Hematopoietic multipotent progenitor cell treated with erythropoietin and hydrocortisone succinate and interleukin-3 and kit ligand, for 4 days (in vitro differentiated cells): ENCODE data around the gene DIRAS1.
"Not testable (repeated sequence)": the region's sequence is repeated elsewhere in the genome, so short reads cannot be mapped to it uniquely, and the experiment has no call there.

Experiments used
- DNase-seq: peaks from one replicate; pipeline ENCODE4 v3.0.0-alpha.2; 2015

The DIRAS1 gene

DNA sequence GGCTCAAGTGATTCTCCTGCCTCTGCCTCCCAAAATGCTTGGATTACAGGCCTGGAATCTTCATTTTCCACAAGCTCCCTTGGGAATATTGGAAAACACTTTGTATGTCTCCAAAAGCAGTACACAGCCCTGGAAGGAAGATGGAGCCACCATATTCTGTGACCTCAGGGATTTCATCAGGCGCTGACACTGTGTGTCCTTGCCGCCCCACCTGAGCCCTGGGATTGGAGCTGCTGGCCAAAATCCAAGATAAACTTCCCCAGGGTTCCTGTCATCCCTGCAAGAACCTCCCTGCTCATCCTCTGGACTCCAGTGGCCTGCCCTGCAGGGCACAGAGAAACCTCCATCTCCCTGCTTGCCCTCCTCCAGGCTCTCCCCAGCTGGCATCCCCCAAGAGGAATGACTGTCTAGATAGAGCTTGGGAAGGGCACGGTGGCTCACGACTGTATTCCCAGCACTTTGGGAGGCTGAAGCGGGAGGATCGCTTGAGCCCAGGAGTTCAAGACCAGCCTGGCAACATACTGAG is 17.4 kb downstream of the DIRAS1 start:
- DNase-seq = no peak

DNA sequence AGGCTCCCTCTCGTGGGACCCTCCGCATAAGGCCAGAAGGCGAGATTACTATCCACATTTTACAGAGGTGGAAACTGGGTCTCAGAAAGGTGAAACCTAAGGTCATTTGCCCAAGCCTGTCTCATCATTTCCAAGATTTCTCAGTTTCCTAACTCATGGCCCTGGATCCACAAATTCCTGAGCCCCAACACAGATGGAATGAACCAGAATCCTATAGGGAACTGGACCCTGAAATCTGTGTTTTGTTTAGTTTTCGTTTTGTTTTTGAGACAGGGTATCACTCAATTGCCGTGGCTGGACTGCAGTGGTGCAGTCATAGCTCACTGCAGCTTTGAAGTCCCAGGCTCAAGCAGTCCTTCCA is 18.1 kb downstream of the DIRAS1 start:
- no peak for DNase-seq

DNA sequence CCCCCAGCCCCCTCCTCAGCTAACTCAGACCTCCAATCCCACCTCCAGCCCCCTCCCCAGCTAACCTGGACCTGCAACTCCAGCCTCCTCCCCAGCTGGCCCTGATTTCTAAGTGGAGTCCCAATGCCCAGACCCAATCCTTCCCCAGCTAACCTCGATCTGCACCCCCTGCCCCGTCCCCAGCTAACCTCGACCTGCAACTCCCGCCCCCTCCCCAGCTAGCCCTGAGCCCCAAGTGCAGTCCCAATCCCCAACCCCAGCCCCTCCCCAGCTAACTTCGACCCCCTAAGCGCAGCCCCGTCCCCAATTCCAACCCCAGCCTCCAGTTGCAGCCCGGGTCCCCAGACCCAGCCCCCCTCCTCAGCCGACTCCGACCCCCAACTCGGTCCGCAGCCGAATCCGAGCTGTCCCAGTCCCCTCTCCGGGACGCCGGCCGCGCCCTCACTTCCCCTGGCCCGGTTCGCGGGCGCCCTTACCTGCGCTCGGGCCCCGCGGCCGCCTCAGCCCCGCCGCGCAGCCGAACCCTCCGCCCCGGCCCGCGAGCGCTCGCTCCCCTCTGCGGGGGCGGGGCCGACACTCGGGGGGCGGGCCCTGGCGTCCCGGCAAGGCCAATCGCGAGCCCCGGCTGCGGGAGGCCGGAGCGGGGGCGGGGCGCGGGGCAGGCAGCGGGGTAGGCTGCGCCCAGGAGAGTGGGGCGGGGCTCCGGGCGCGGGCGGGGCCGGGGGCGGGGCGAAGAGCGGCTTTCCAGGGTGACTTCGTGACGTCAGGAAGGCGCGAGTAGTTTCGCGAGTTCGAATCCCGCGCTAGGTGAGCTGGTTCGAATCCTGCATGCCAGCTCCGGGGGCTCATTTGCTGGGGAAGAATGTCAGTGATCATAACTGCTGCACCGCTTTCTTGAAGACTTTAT is 18.7 kb downstream of the DIRAS1 start, which contains the start of gene GNG7:
GNG7 (minus strand) TSS at position 525 of the 907 bp plus-strand sequence. CDS start 182,006 bp downstream, outside the sequence.
- DNase-seq = peak; percentile 97

- DNase-seq = no peak
Measured at GRCh38 chr19:2701361-2702169, 19.6 kb downstream of the DIRAS1 start.

DNA sequence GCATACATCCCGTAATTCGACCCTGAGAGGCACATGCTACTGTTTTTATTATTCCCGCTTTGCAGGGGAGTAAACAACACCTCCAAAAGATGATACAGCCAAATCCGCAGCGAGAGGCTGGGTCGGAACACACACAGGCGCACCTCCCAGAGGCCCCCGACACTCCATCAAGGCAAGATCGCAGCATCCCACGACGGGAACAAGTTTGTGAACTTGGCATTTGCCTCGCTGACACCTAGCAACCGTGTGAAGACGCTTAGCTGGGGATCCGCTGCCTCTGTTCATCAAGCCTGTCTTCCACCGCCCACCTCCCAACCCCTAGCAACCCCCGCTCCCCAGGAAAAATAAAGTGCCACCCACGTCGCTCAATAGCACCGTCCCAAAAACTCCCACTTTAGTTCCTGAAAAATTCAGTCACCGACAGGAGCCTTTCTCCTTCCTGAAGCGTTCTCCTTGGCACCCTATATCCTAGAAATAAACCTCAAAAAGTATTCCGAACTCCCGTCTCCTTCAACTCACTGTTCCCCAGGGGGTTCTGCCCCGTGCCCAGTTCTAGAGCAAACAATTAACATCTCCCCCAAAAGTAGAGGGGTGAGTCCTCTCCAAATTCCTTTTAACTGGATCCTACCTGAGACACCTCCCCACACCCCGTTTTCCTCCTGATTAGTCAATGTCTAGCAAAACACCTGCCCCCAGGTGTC is 20.4 kb downstream of the DIRAS1 start:
- no peak for DNase-seq

DNA sequence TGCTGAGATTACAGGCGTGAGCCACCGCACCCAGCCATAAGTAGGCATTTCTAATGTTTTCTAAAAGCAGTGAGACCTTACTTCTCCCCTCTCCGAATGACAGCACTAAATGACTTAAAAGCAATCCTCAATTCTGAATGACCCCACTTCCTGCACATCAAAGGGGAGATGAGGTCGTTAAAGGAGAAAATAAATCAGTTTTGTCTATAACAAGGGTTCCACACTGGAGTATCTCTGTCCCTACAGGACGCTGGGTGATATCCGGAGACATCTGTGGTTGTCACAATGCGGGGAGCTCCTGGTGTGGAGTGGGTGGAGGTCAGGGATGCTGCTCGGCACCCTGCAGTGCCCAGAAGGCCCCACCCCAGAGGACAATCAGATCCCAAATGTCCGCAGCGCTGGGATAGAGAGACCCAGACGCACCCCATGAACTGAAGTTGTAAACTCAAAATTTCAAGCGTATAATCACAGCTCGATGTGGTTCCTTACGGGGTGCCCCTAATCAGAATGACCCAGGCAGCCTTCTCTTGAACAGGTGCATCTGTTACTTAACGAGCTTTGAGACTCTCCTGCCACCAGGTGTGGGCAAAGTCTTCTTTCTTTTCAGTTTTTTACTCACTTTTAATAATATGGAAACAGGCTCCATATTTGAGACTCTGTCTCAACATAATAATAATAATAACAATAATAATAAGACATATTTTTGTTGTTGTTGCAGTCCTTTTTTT is 21.6 kb downstream of the DIRAS1 start:
- DNase-seq = no peak

- no peak for DNase-seq
Measured at GRCh38 chr19:2694196-2694595, 27.0 kb downstream of the DIRAS1 start.

GRCh38 chr19:2693492-2694160 is 27.5 kb downstream of the DIRAS1 start:
- no peak for DNase-seq

GRCh38 chr19:2691951-2692350 is 29.2 kb downstream of the DIRAS1 start:
- no peak for DNase-seq

GRCh38 chr19:2690856-2691255 is 30.3 kb downstream of the DIRAS1 start:
- DNase-seq = no peak

DNA sequence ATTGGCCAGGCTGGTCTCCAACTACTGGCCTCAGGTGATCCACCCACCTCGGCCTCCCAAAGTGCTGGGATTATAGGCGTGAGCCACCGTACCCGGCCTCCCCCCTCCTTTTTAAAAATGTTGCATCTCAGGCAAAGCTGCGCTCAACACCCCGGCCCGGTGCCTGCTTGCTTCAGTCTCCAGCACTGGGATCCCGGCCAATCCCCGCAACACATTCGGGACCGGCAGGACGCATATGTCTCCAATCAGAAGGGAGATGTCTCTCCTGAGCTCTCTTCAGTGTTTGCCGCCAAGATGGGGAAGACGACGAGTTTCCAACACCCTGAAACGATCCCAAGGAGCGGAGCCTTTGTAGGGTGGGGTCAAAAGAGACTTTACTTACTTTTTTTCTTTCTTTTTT is 34.8 kb downstream of the DIRAS1 start:
- no peak for DNase-seq

DNA sequence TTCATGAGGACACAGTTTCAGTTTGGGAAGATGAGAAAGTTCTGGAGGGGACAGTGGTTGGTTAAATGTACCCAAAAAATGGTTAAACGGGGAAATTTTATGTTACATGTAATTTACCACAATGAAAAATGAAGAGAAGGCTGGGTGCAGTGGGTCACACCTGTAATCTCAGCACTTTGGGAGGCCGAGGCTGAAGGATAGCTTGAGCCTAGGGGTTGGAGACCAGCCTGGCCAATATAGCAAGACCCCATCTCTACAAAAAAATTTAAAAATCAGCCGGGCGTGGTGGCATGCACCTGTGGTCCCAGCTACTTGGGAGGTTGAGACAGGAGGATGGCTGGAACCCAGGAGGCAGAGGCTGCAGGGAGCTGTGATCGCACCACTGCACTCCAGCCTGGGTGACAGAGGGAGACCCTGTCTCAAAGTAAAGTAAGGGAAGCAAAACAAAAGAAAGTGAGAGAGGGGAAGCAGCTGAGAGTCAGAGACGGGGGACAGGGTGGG is 35.9 kb downstream of the DIRAS1 start:
- DNase-seq = no peak

DNA sequence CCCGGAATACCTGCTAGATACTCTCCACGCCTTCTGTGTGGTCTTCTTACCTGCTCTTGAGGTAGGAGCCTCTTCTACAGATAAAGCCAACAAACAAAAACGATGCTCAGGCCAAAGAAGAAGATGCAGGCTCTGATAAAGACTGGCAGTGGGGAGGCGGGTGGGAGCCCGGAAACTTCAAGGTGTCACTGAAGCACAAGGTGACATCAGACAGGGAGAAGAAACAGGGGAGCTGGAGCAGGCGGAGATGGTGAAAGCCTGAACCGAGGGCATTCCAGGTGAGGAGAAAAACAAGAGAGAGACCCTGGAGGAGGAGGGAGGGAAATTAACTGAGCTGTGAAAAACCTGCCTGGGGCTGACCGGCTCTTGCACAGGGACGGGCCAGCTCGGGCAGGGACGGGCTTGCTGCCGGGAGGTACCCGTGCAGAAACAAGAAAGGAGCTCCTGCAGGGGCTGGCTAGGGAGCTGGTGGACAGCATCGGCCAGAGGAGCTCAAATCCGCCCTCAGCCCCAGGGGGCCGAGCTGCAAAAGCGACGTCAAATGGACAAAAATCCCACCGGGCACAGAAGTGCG is 37.7 kb downstream of the DIRAS1 start:
- DNase-seq = no peak

- DNase-seq = no peak
Measured at GRCh38 chr19:2680808-2681207, 40.4 kb downstream of the DIRAS1 start.

GRCh38 chr19:2679439-2679838 is 41.7 kb downstream of the DIRAS1 start:
- no peak for DNase-seq

DNA sequence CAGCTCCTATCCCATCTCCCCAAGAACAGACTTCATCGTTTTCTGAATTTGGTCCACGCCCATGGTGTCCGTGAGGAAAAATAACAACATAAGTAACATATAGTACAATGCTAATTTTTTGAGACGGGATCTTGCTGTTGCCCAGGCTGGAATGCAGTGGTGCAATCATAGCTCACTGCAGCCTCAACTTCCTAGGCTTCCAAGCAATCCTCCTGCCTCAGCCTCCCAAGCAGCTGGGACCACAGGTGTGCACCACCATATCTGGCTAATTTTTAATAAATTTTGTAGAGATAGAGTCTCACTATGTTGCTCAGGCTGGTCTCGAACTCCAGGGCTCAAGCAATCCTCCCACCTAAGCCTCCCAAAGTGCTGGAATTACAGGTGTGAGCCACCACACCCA is 42.2 kb downstream of the DIRAS1 start:
- DNase-seq = not testable (repeated sequence)

DNA sequence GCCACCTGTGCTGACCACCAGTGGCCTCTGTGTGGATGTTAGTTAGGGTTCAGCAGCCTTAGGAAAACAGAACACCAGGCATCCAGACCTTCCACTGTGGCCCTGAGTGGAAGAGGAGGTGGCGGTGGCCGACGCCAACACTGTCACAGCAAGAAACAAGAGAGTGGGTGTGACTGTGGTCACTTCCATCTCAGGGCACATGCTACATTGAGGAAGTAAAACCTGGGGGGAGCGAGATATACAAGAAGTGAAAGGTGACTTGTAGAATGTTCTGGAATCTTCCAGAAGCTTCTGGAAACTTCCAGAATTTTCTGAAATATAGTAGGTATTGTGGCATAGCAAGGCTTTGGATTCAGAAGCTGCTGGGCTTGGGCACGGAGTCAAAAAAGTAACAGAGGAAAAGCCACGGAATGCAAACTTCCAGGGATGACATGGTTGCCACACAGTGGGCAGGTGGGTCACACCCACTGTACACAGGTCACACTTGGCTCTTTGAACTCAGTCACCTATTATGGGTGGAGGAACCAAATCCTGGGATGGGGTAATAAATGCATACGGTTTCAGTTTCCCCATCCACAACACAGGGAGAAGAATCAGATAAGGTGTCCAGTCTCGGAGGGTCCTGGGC is 43.0 kb downstream of the DIRAS1 start:
- DNase-seq = peak; percentile 63

DNA sequence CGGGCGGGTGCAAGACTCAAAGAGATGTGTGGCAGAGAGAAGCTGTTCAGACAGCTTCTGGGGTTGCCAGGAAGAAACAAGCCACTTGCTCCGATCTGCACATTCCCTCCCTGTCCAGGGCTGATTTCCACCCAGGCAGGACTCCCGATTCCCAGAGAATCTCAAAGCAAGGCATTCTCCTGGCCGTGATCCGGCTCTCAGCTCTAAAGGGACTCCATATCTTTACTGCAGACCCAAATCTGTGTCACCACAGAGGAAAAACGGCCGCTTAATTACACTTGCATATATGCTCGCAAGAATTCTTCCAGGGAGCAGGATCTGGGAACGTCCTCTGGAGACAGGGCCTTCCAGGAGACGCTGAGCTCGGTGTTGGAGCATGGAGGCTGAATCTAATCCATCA is 44.3 kb downstream of the DIRAS1 start:
- no peak for DNase-seq

GRCh38 chr19:2675892-2676291 is 45.3 kb downstream of the DIRAS1 start:
- DNase-seq = no peak

GRCh38 chr19:2670217-2670616 is 51.0 kb downstream of the DIRAS1 start:
- DNase-seq = no peak
